SJSA1 (cell line): Measurements from ENCODE around the gene PKN3. TPM values are rescaled to one million over a fixed set of nuclear protein-coding genes. Genes with fewer than 3 reads are reported as not detected.

Experiments used
- DNase-seq, 2 experiments: peaks; one replicate each; pipeline ENCODE4 v3.0.0-alpha.2; 2015 to 2020; ENCODE audit warnings: low spot score in 2 of 2, low read depth in 1 of 2
- H3K27ac ChIP-seq: fragments of 250-450 bp; sonication (Bioruptor Pico); 2 replicates; pipeline ENCODE4 v1.5.1; 2020; ENCODE audit warnings: mild to moderate bottlenecking, moderate library complexity
- H3K27me3 ChIP-seq: fragments of 250-450 bp; sonication (Bioruptor Pico); replicated peaks from 2 replicates; pipeline ENCODE4 v1.5.1; 2020; ENCODE audit warnings: mild to moderate bottlenecking, moderate library complexity
- H3K36me3 ChIP-seq: fragments of 250-450 bp; sonication (Bioruptor Pico); 2 replicates; pipeline ENCODE4 v1.5.1; 2020; ENCODE audit warnings: mild to moderate bottlenecking
- H3K4me1 ChIP-seq: fragments of 250-450 bp; sonication (Bioruptor Pico); replicated peaks from 2 replicates; pipeline ENCODE4 v1.6.1; 2021; ENCODE audit warnings: mild to moderate bottlenecking
- H3K4me3 ChIP-seq: fragments of 250-450 bp; sonication (Bioruptor Pico); 2 replicates; pipeline ENCODE4 v1.5.1; 2020; ENCODE audit warnings: mild to moderate bottlenecking
- H3K9me3 ChIP-seq: fragments of 250-450 bp; sonication (Bioruptor Pico); replicated peaks from 2 replicates; pipeline ENCODE4 v1.5.1; 2020; ENCODE audit warnings: mild to moderate bottlenecking
- total RNA-seq: library from RNA; depleted of rRNA; stranded (reverse); fragments of >200 nt; shearing (Covaris generic); gene quantifications from 2 replicates; pipeline ENCODE4 v1.2.3, GENCODE V29; 2014; rRNA removed

PKN3 gene
- total RNA-seq, 1 experiment from 2014 or later, result 9.5 TPM

- no peak overlapping the region for H3K27ac ChIP-seq
- H3K4me1 ChIP-seq, result no peaks in the 10 kb centered on the region
- H3K4me3 ChIP-seq, result no peak overlapping the region
- no peak for DNase-seq
- no peaks in the 10 kb centered on the region for H3K9me3 ChIP-seq
- no peaks in the 10 kb centered on the region for H3K27me3 ChIP-seq
- H3K36me3 ChIP-seq, result no peaks in the 10 kb centered on the region
Observed at GRCh38 chr9:128764361-128764760, 62.1 kb downstream of the PKN3 start.

GRCh38 chr9:128765499-128765898 lies 63.2 kb downstream of the PKN3 start:
- no peaks in the 10 kb centered on the region; the same call in 1 of the 2 replicates for H3K4me1 ChIP-seq
- H3K36me3 ChIP-seq, result no peaks in the 10 kb centered on the region
- no peak overlapping the region for H3K4me3 ChIP-seq
- no peaks in the 10 kb centered on the region for H3K27me3 ChIP-seq
- H3K9me3 ChIP-seq, result no peaks in the 10 kb centered on the region
- no peak overlapping the region for H3K27ac ChIP-seq
- DNase-seq, result no peak

GRCh38 chr9:128768606-128769005 lies 66.3 kb downstream of the PKN3 start:
- DNase-seq, result no peak
- H3K4me1 ChIP-seq, result peaks cover 16% of the 10 kb centered on the region
- peaks cover 4% of the 10 kb centered on the region; the same call in 1 of the 2 replicates for H3K36me3 ChIP-seq
- no peaks in the 10 kb centered on the region for H3K27me3 ChIP-seq
- no peak overlapping the region for H3K4me3 ChIP-seq
- H3K27ac ChIP-seq, result no peak overlapping the region
- no peaks in the 10 kb centered on the region; the same call in 1 of the 2 replicates for H3K9me3 ChIP-seq

Other genes starting within 250 kb of the PKN3 start
- 48.0 and 56.9 TPM in 2 replicates for gene ODF2, start 246.5 kb upstream of the PKN3 start, total RNA-seq
- 31.3 and 49.3 TPM in 2 replicates for gene GLE1, start 197.8 kb upstream of the PKN3 start, total RNA-seq
- 165 and 181 TPM in 2 replicates for gene SPTAN1, start 149.9 kb upstream of the PKN3 start, total RNA-seq
- 79.8 and 85.3 TPM in 2 replicates for gene DYNC2I2, start 45.7 kb upstream of the PKN3 start, total RNA-seq
- gene SET, start 13.3 kb upstream of the PKN3 start, total RNA-seq, result 538 and 648 TPM in 2 replicates
- 47.1 and 62.1 TPM in 2 replicates for gene ZDHHC12, start 21.6 kb downstream of the PKN3 start, total RNA-seq
- gene ZER1, start 69.4 kb downstream of the PKN3 start, total RNA-seq, result 10.5 and 13.2 TPM in 2 replicates
- 5.9 and 20.6 TPM in 2 replicates for gene TBC1D13, start 84.8 kb downstream of the PKN3 start, total RNA-seq
- gene ENDOG, start 116.0 kb downstream of the PKN3 start, total RNA-seq, result 27.5 and 41.8 TPM in 2 replicates
- gene SPOUT1, start 127.3 kb downstream of the PKN3 start, total RNA-seq, result 13.5 and 15.3 TPM in 2 replicates
- gene KYAT1, start 179.4 kb downstream of the PKN3 start, total RNA-seq, result 7.9 and 18.3 TPM in 2 replicates
- gene LRRC8A, start 179.6 kb downstream of the PKN3 start, total RNA-seq, result 88.7 and 99.4 TPM in 2 replicates
- gene PHYHD1, start 218.5 kb downstream of the PKN3 start, total RNA-seq, result not detected in 2 replicates
- gene DOLK, start 245.1 kb downstream of the PKN3 start, total RNA-seq, result 26.6 and 31.6 TPM in 2 replicates
- gene NUP188, start 245.2 kb downstream of the PKN3 start, total RNA-seq, result 32.3 and 76.3 TPM in 2 replicates